HG02588 (cell line): Measurements from ENCODE around the gene TENM4.
"Not testable (repeated sequence)": the region's sequence is repeated elsewhere in the genome, so short reads cannot be mapped to it uniquely, and the experiment has no call there.

Experiments used
- ATAC-seq: cut with Tn5 transposase; IDR thresholded peaks from one replicate; pipeline ENCODE4 v1.9.1; 2021; ENCODE audit warnings: mild to moderate bottlenecking, moderate library complexity; ENCODE audit not compliant: unreplicated experiment

Gene TENM4

GRCh38 chr11:78642979-78643675 is 797.7 kb downstream of the TENM4 start:
- no peak for ATAC-seq

GRCh38 chr11:78641541-78641940 is 799.3 kb downstream of the TENM4 start:
- ATAC-seq: no peak

- no peak for ATAC-seq
Observed at GRCh38 chr11:78638704-78639380, 802.0 kb downstream of the TENM4 start.

- not testable (repeated sequence) for ATAC-seq
Observed at GRCh38 chr11:78637527-78637926, 803.3 kb downstream of the TENM4 start.

GRCh38 chr11:78635814-78636506 is 804.9 kb downstream of the TENM4 start:
- no peak for ATAC-seq

- no peak for ATAC-seq
Observed at GRCh38 chr11:78633516-78634310, 807.1 kb downstream of the TENM4 start.

- ATAC-seq: no peak
Observed at GRCh38 chr11:78630561-78631303, 810.1 kb downstream of the TENM4 start.

- ATAC-seq: no peak
Observed at GRCh38 chr11:78630155-78630554, 810.7 kb downstream of the TENM4 start.

- no peak for ATAC-seq
Observed at GRCh38 chr11:78622666-78623065, 818.2 kb downstream of the TENM4 start.

GRCh38 chr11:78620159-78620558 is 820.7 kb downstream of the TENM4 start:
- no peak for ATAC-seq

- ATAC-seq: no peak
Observed at GRCh38 chr11:78615724-78616123, 825.1 kb downstream of the TENM4 start.

- ATAC-seq: no peak
Observed at GRCh38 chr11:78613378-78613813, 827.4 kb downstream of the TENM4 start.

GRCh38 chr11:78612721-78613377 is 828.0 kb downstream of the TENM4 start:
- no peak for ATAC-seq

- ATAC-seq: not testable (repeated sequence)
Observed at GRCh38 chr11:78609321-78609720, 831.5 kb downstream of the TENM4 start.

- no peak for ATAC-seq
Observed at GRCh38 chr11:78607696-78608095, 833.1 kb downstream of the TENM4 start.

- ATAC-seq: no peak
Observed at GRCh38 chr11:78606667-78607066, 834.2 kb downstream of the TENM4 start.

- no peak for ATAC-seq
Observed at GRCh38 chr11:78605296-78605695, 835.5 kb downstream of the TENM4 start.

- ATAC-seq: no peak
Observed at GRCh38 chr11:78603792-78604191, 837.0 kb downstream of the TENM4 start.
